Measurements from ENCODE around the gene VIPR2.
"Not testable (repeated sequence)": the region's sequence is repeated elsewhere in the genome, so short reads cannot be mapped to it uniquely, and the experiment has no call there.

Gene VIPR2

GRCh38 chr7:159177284-159177953 is 32.8 kb upstream of the VIPR2 start:
- CTCF ChIA-PET, result interaction anchor here (0.8 kb wide), 1 partner anchor 40 kb away, joined by 3 read pairs; no protein-coding TSS in a partner anchor
- Histone ChIP-seq H3K4me3 (ENCODE audit: control insufficient read depth in 1 of 7, extremely low read depth in 1 of 7, insufficient read depth in 4 of 7, low read depth in 2 of 7, low read length in 6 of 7) (no peak overlapping the region), H3K9me3 (ENCODE audit: control extremely low read depth in 1 of 5, control insufficient read depth in 4 of 5, insufficient read depth in 2 of 5, low read depth in 1 of 5, low read length in 4 of 5) (peaks cover 4 to 34% (median 17%) of the 10 kb centered on the region in 5 experiments), H3K36me3 (ENCODE audit: control insufficient read depth in 4 of 4, insufficient read depth in 4 of 4, low read length in 3 of 4) (no peaks in the 10 kb centered on the region), H3K27ac (ENCODE audit: insufficient read depth in 1 of 2, low read depth in 1 of 2, low read length in 2 of 2, poor library complexity in 1 of 2, severe bottlenecking in 2 of 2) (no peak overlapping the region), H3K27me3 (replicated peaks in 2 of 5; ENCODE audit: control insufficient read depth in 4 of 5, insufficient read depth in 5 of 5, low read length in 4 of 5) (no peaks in the 10 kb centered on the region), H3K4me1 (ENCODE audit: control extremely low read depth in 1 of 4, control insufficient read depth in 4 of 4, insufficient read depth in 4 of 4, low read length in 3 of 4) (no peaks in the 10 kb centered on the region)
- 94% methylated on average over 2 of the region's 3 CpGs for WGBS (ENCODE audit: insufficient coverage)
- DNase-seq, result no peak
- POLR2A ChIA-PET, result no interaction called here

DNA sequence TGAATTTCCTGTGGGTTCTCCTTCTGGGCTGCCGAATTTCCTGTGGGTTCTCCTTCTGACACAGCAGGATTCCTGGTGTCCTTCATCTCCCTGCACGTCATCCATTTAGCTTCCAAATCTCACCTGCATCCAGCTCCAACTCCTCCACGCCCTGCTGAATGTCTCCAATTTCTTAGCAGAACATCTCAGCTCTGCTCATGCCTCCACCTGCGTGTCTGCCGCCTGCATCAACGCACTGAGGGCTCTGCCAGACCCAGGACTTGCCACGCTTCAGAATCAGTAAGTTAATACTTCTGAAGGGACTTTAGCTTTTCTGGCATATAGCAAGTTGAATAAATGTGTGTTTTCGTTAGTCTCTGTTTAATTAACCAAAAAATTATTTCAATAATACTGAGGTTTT is 31.1 kb upstream of the VIPR2 start:
- Histone ChIP-seq H3K4me3 (ENCODE audit: control insufficient read depth in 1 of 7, extremely low read depth in 1 of 7, insufficient read depth in 4 of 7, low read depth in 2 of 7, low read length in 6 of 7) (no peak overlapping the region), H3K27me3 (replicated peaks in 2 of 5; ENCODE audit: control insufficient read depth in 4 of 5, insufficient read depth in 5 of 5, low read length in 4 of 5) (no peaks in the 10 kb centered on the region), H3K27ac (ENCODE audit: insufficient read depth in 1 of 2, low read depth in 1 of 2, low read length in 2 of 2, poor library complexity in 1 of 2, severe bottlenecking in 2 of 2) (no peak overlapping the region), H3K36me3 (ENCODE audit: control insufficient read depth in 4 of 4, insufficient read depth in 4 of 4, low read length in 3 of 4) (no peaks in the 10 kb centered on the region), H3K4me1 (ENCODE audit: control extremely low read depth in 1 of 4, control insufficient read depth in 4 of 4, insufficient read depth in 4 of 4, low read length in 3 of 4) (no peaks in the 10 kb centered on the region), H3K9me3 (ENCODE audit: control extremely low read depth in 1 of 5, control insufficient read depth in 4 of 5, insufficient read depth in 2 of 5, low read depth in 1 of 5, low read length in 4 of 5) (peaks cover 4 to 31% (median 17%) of the 10 kb centered on the region in 5 experiments)
- 88% methylated on average over 6 of the region's 8 CpGs for WGBS (ENCODE audit: insufficient coverage)
- DNase-seq, result no peak
- POLR2A ChIA-PET, result no interaction called here
- CTCF ChIA-PET, result no interaction called here

GRCh38 chr7:159175100-159175499 is 30.4 kb upstream of the VIPR2 start:
- H3K27ac ChIP-seq (ENCODE audit: insufficient read depth in 1 of 2, low read depth in 1 of 2, low read length in 2 of 2, poor library complexity in 1 of 2, severe bottlenecking in 2 of 2); CTCF ChIA-PET; H3K27me3 ChIP-seq (replicated peaks in 2 of 5; ENCODE audit: control insufficient read depth in 4 of 5, insufficient read depth in 5 of 5, low read length in 4 of 5); H3K36me3 ChIP-seq (ENCODE audit: control insufficient read depth in 4 of 4, insufficient read depth in 4 of 4, low read length in 3 of 4); POLR2A ChIA-PET; H3K4me3 ChIP-seq (ENCODE audit: control insufficient read depth in 1 of 7, extremely low read depth in 1 of 7, insufficient read depth in 4 of 7, low read depth in 2 of 7, low read length in 6 of 7); H3K4me1 ChIP-seq (ENCODE audit: control extremely low read depth in 1 of 4, control insufficient read depth in 4 of 4, insufficient read depth in 4 of 4, low read length in 3 of 4): not testable (repeated sequence)
- peaks cover 4 to 32% (median 17%) of the 10 kb centered on the region in 5 experiments for H3K9me3 ChIP-seq (ENCODE audit: control extremely low read depth in 1 of 5, control insufficient read depth in 4 of 5, insufficient read depth in 2 of 5, low read depth in 1 of 5, low read length in 4 of 5)
- DNase-seq, result peak; percentile 17 to 40 (median 33)
- 16% methylated on average over 4 of the region's 6 CpGs for WGBS (ENCODE audit: insufficient coverage)

GRCh38 chr7:159172400-159172799 is 27.7 kb upstream of the VIPR2 start:
- H3K9me3 ChIP-seq (ENCODE audit: control extremely low read depth in 1 of 5, control insufficient read depth in 4 of 5, insufficient read depth in 2 of 5, low read depth in 1 of 5, low read length in 4 of 5), result peaks cover 3 to 37% (median 13%) of the 10 kb centered on the region in 5 experiments
- H3K4me1 ChIP-seq (ENCODE audit: control extremely low read depth in 1 of 4, control insufficient read depth in 4 of 4, insufficient read depth in 4 of 4, low read length in 3 of 4), result no peaks in the 10 kb centered on the region
- no peak for DNase-seq
- POLR2A ChIA-PET, result no interaction called here
- no peak overlapping the region for H3K4me3 ChIP-seq (ENCODE audit: control insufficient read depth in 1 of 7, extremely low read depth in 1 of 7, insufficient read depth in 4 of 7, low read depth in 2 of 7, low read length in 6 of 7)
- H3K27ac ChIP-seq (ENCODE audit: insufficient read depth in 1 of 2, low read depth in 1 of 2, low read length in 2 of 2, poor library complexity in 1 of 2, severe bottlenecking in 2 of 2), result no peak overlapping the region
- WGBS (ENCODE audit: insufficient coverage), result 92% methylated on average over 7 of the region's 9 CpGs
- no peaks in the 10 kb centered on the region for H3K36me3 ChIP-seq (ENCODE audit: control insufficient read depth in 4 of 4, insufficient read depth in 4 of 4, low read length in 3 of 4)
- H3K27me3 ChIP-seq (replicated peaks in 2 of 5; ENCODE audit: control insufficient read depth in 4 of 5, insufficient read depth in 5 of 5, low read length in 4 of 5), result no peaks in the 10 kb centered on the region
- CTCF ChIA-PET, result no interaction called here

- Histone ChIP-seq H3K4me1 (ENCODE audit: control extremely low read depth in 1 of 4, control insufficient read depth in 4 of 4, insufficient read depth in 4 of 4, low read length in 3 of 4) (no peaks in the 10 kb centered on the region), H3K9me3 (ENCODE audit: control extremely low read depth in 1 of 5, control insufficient read depth in 4 of 5, insufficient read depth in 2 of 5, low read depth in 1 of 5, low read length in 4 of 5) (peaks cover 3 to 32% (median 8%) of the 10 kb centered on the region in 5 experiments), H3K4me3 (ENCODE audit: control insufficient read depth in 1 of 7, extremely low read depth in 1 of 7, insufficient read depth in 4 of 7, low read depth in 2 of 7, low read length in 6 of 7) (no peak overlapping the region), H3K27me3 (replicated peaks in 2 of 5; ENCODE audit: control insufficient read depth in 4 of 5, insufficient read depth in 5 of 5, low read length in 4 of 5) (no peaks in the 10 kb centered on the region), H3K36me3 (ENCODE audit: control insufficient read depth in 4 of 4, insufficient read depth in 4 of 4, low read length in 3 of 4) (no peaks in the 10 kb centered on the region), H3K27ac (ENCODE audit: insufficient read depth in 1 of 2, low read depth in 1 of 2, low read length in 2 of 2, poor library complexity in 1 of 2, severe bottlenecking in 2 of 2) (no peak overlapping the region)
- POLR2A ChIA-PET, result no interaction called here
- DNase-seq, result no peak
- CTCF ChIA-PET, result no interaction called here
- 89% methylated on average over 16 of the region's 17 CpGs for WGBS (ENCODE audit: insufficient coverage)
These were observed 24.7 kb upstream of the VIPR2 start for GRCh38 chr7:159169391-159169790.

- ChIA-PET CTCF (no interaction called here), POLR2A (no interaction called here)
- WGBS (ENCODE audit: insufficient coverage), result 87% methylated on average over 15 of the region's 15 CpGs
- Histone ChIP-seq H3K9me3 (ENCODE audit: control extremely low read depth in 1 of 5, control insufficient read depth in 4 of 5, insufficient read depth in 2 of 5, low read depth in 1 of 5, low read length in 4 of 5) (peaks cover 0 to 22% (median 7%) of the 10 kb centered on the region in 5 experiments), H3K4me3 (ENCODE audit: control insufficient read depth in 1 of 7, extremely low read depth in 1 of 7, insufficient read depth in 4 of 7, low read depth in 2 of 7, low read length in 6 of 7) (no peak overlapping the region), H3K27ac (ENCODE audit: insufficient read depth in 1 of 2, low read depth in 1 of 2, low read length in 2 of 2, poor library complexity in 1 of 2, severe bottlenecking in 2 of 2) (no peak overlapping the region), H3K36me3 (ENCODE audit: control insufficient read depth in 4 of 4, insufficient read depth in 4 of 4, low read length in 3 of 4) (no peaks in the 10 kb centered on the region), H3K4me1 (ENCODE audit: control extremely low read depth in 1 of 4, control insufficient read depth in 4 of 4, insufficient read depth in 4 of 4, low read length in 3 of 4) (no peaks in the 10 kb centered on the region), H3K27me3 (replicated peaks in 2 of 5; ENCODE audit: control insufficient read depth in 4 of 5, insufficient read depth in 5 of 5, low read length in 4 of 5) (no peaks in the 10 kb centered on the region)
- DNase-seq, result no peak
These were observed 22.5 kb upstream of the VIPR2 start for GRCh38 chr7:159167139-159167538.

GRCh38 chr7:159166530-159166929 is 21.9 kb upstream of the VIPR2 start:
- H3K4me1 ChIP-seq (ENCODE audit: control extremely low read depth in 1 of 4, control insufficient read depth in 4 of 4, insufficient read depth in 4 of 4, low read length in 3 of 4), result no peaks in the 10 kb centered on the region
- peaks cover 0 to 22% (median 7%) of the 10 kb centered on the region in 5 experiments for H3K9me3 ChIP-seq (ENCODE audit: control extremely low read depth in 1 of 5, control insufficient read depth in 4 of 5, insufficient read depth in 2 of 5, low read depth in 1 of 5, low read length in 4 of 5)
- DNase-seq, result peak in 2 of 3 donors; percentile 9 to 26
- H3K4me3 ChIP-seq (ENCODE audit: control insufficient read depth in 1 of 7, extremely low read depth in 1 of 7, insufficient read depth in 4 of 7, low read depth in 2 of 7, low read length in 6 of 7), result no peak overlapping the region
- CTCF ChIA-PET, result no interaction called here
- no peak overlapping the region for H3K27ac ChIP-seq (ENCODE audit: insufficient read depth in 1 of 2, low read depth in 1 of 2, low read length in 2 of 2, poor library complexity in 1 of 2, severe bottlenecking in 2 of 2)
- WGBS (ENCODE audit: insufficient coverage), result 63% methylated on average over 3 of the region's 3 CpGs
- POLR2A ChIA-PET, result no interaction called here
- H3K27me3 ChIP-seq (replicated peaks in 2 of 5; ENCODE audit: control insufficient read depth in 4 of 5, insufficient read depth in 5 of 5, low read length in 4 of 5), result no peaks in the 10 kb centered on the region
- H3K36me3 ChIP-seq (ENCODE audit: control insufficient read depth in 4 of 4, insufficient read depth in 4 of 4, low read length in 3 of 4), result no peaks in the 10 kb centered on the region
